HG03469 (cell line): ENCODE measurements around the gene MSGN1.
A peak's percentile ranks its signal among the peaks of the same experiment; 100 is the strongest.

Experiments
- ATAC-seq: cut with Tn5 transposase; IDR thresholded peaks from one replicate; pipeline ENCODE4 v1.9.1; 2021; ENCODE audit warnings: mild to moderate bottlenecking, moderate library complexity, moderate number of reproducible peaks; ENCODE audit not compliant: unreplicated experiment

The MSGN1 gene

GRCh38 chr2:17846676-17847075 lies 30.4 kb downstream of the MSGN1 start:
- ATAC-seq, result no peak

DNA sequence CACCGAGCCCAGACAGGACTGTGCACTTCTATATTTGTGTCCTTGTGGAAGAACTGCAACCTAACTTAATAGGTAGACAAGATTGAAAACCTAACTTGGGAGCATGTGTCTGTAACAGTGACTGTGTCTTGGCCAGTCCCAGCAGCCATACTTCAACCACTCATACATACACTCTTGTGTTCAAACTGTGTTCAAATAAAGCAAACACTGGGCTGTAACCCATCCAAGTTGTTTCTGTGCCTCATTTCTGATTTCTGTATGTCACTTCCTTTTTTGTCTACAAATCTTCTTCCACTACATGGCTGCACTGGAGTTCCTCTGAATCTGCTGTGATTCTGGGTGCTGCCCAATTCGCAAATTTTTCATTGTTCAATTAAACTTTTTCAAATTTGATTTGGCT lies 31.0 kb downstream of the MSGN1 start:
- no peak for ATAC-seq

- no peak for ATAC-seq
Measured at GRCh38 chr2:17849275-17849674, 33.0 kb downstream of the MSGN1 start.

- no peak for ATAC-seq
Measured at GRCh38 chr2:17850151-17850550, 33.9 kb downstream of the MSGN1 start.

DNA sequence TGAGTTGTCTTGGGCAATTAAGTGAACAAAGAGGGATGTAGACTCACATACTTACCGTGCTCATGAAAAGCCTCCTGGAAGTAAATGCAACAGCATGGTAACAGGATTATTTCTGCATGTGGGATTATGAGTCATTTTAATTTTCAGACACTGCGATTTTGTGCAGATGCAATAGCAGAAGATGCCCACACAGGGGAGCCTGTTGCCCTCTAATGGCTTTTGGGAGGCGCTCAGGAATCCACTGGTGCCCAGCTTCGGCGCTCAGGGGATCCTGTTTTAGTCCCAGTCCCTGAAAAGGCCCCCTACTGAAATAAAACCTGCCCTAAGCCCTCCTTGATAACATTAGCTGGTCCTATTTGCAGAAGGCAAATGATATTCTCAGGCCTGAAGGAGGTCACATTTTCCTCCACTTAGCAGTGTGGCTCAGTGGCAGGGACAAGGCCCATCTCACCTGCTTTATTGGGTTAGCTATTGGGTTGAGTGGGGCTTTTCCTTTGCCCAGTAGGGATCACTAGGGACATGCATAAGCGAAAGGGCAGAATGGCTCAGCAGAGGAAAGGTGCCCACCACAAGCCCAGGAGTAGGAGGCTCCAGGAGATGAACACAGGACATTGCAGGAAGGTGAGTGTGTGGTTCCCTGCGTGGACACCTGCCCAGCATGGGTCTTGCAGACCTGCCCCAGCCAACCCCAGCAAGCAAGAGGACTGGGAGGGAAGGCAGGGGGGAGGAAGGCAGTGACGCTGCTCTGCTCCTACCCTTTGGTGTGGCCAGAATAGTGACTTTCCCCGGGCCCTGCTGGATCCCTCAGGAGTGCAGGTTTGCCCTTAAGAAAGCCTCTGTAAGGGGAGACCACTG lies 35.7 kb downstream of the MSGN1 start:
- peak; percentile 73 for ATAC-seq

GRCh38 chr2:17853799-17854198 lies 37.5 kb downstream of the MSGN1 start:
- ATAC-seq, result no peak

GRCh38 chr2:17857021-17857420 lies 40.8 kb downstream of the MSGN1 start:
- ATAC-seq, result no peak

DNA sequence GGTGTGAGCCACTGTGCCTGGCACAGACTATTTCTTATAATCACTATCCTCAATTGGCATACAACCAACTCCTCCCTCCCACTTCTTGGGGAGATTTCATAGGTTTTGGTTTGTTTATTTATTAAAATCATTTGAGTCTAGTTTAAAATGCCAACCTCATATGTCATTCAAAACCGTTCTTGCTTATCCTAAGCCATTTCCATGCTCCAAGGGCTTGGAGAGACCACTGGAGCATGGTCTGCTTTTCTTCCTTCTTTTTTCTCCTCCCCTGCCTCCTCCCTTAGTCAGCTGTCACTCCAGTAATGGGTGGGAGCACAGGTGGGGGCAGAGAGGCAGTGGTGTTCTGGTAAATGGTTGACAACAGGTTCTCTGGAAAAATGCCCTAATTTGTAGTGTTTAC lies 41.8 kb downstream of the MSGN1 start:
- ATAC-seq, result no peak

DNA sequence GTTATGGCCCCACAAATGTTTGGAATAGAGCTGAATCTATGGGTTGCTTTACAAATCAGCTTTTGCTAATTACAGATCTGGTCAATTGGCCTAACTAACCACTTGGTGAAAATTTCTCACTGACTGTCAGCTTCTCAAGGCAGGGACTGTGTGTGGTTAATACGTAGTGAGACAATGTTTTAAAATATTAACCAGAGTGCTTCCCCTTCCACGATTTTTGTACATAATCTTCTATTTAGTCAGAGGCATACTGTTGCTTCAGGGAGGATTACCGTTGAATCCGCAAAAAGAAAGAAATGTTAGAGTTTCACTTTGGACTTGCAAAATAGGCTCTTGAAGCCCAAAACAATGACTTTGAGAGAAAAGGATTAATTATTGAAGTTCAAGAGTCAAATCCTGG lies 47.3 kb downstream of the MSGN1 start:
- no peak for ATAC-seq

GRCh38 chr2:17864676-17865075 lies 48.4 kb downstream of the MSGN1 start:
- ATAC-seq, result no peak

- ATAC-seq, result no peak
Measured at GRCh38 chr2:17867133-17867532, 50.9 kb downstream of the MSGN1 start.
